ENCODE results near the gene ADAMTS9. TPM values are rescaled to one million over a fixed set of nuclear protein-coding genes. Genes with fewer than 3 reads are reported as not detected.

ADAMTS9 gene
- total and polyA plus RNA-seq, 2 of the 13 experiments (the other 11 are each of a cell fraction or from before 2014, with no cell fraction given) = 0.02 to 0.09 TPM

DNA sequence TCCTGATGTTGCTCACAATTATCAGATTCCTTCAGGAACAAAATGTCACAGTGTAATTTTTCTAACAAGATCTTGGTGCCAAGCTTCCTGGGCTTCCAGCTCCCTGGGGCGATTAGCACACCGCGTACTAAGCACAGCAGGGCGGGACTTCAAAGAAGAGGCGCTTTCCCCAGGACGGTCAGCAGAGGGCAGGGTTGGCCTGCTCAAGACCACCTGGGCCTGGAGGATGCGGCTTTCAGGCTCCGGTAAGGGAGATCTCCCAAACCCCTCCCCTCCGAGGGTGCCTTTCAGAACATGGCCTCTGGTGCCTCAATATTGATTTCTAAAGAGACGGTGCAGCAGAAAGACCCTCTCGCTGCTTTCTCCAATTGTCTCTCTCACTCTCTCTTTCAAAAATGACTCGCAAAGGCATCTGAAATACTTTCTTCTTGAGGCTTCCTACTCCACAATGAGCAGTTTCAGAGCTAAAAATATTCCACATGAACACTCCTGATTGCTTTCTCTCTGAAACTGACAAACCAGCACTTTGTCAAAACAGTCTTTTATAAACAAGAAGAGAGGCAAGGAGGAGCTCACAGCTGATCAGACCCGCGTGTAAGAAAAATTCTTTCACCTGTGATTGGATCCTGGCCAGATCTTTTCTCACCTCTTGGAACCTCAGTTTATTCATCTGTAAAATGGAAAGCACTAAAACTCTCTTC lies 154.0 kb downstream of the ADAMTS9 start (continued):
- TF ChIP-seq, protein P1, sequence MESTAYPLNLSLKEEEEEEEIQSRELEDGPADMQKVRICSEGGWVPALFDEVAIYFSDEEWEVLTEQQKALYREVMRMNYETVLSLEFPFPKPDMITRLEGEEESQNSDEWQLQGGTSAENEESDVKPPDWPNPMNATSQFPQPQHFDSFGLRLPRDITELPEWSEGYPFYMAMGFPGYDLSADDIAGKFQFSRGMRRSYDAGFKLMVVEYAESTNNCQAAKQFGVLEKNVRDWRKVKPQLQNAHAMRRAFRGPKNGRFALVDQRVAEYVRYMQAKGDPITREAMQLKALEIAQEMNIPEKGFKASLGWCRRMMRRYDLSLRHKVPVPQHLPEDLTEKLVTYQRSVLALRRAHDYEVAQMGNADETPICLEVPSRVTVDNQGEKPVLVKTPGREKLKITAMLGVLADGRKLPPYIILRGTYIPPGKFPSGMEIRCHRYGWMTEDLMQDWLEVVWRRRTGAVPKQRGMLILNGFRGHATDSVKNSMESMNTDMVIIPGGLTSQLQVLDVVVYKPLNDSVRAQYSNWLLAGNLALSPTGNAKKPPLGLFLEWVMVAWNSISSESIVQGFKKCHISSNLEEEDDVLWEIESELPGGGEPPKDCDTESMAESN (CRISPR knock-in tag; conservative IDR thresholded peaks at IDR 0.05) = no peak
- TF ChIP-seq NONO (IDR thresholded peaks at IDR 0.05) = no peak
- TF ChIP-seq NONO (CRISPR knock-in tag; conservative IDR thresholded peaks at IDR 0.05) = no peak
- no peak for TF ChIP-seq ZFP62 (CRISPR knock-in tag; IDR thresholded peaks at IDR 0.05)
- TF ChIP-seq KAT7 (CRISPR knock-in tag; IDR thresholded peaks at IDR 0.05; ENCODE audit: borderline replicate concordance) = no peak
- TF ChIP-seq POGZ (CRISPR knock-in tag; IDR thresholded peaks at IDR 0.05) = no peak
- 0 out of 2 replicates have a peak, but pooled peaks have one; percentile 24 for TF ChIP-seq CBX5 (CRISPR knock-in tag; IDR thresholded peaks at IDR 0.05; ENCODE audit: borderline replicate concordance)
- peak; percentile 22; the same call in 1 of the 2 replicates for TF ChIP-seq RFXAP (CRISPR knock-in tag; IDR thresholded peaks at IDR 0.05; ENCODE audit: borderline replicate concordance)
- TF ChIP-seq CHD4 (IDR thresholded peaks at IDR 0.05; ENCODE audit: borderline replicate concordance, low read length) = no peak
- 0 out of 2 replicates have a peak, but pooled peaks have one; percentile 24 for TF ChIP-seq ELF3 (CRISPR knock-in tag; IDR thresholded peaks at IDR 0.05)
- TF ChIP-seq, protein P2, sequence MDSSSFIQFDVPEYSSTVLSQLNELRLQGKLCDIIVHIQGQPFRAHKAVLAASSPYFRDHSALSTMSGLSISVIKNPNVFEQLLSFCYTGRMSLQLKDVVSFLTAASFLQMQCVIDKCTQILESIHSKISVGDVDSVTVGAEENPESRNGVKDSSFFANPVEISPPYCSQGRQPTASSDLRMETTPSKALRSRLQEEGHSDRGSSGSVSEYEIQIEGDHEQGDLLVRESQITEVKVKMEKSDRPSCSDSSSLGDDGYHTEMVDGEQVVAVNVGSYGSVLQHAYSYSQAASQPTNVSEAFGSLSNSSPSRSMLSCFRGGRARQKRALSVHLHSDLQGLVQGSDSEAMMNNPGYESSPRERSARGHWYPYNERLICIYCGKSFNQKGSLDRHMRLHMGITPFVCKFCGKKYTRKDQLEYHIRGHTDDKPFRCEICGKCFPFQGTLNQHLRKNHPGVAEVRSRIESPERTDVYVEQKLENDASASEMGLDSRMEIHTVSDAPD (CRISPR knock-in tag; IDR thresholded peaks at IDR 0.05) = 0 out of 2 replicates have a peak, but pooled peaks have one; percentile 34
- 0 out of 2 replicates have a peak, but pooled peaks have one; percentile 34 for TF ChIP-seq ZNF354B (CRISPR knock-in tag; IDR thresholded peaks at IDR 0.05)
- TF ChIP-seq, protein P3, sequence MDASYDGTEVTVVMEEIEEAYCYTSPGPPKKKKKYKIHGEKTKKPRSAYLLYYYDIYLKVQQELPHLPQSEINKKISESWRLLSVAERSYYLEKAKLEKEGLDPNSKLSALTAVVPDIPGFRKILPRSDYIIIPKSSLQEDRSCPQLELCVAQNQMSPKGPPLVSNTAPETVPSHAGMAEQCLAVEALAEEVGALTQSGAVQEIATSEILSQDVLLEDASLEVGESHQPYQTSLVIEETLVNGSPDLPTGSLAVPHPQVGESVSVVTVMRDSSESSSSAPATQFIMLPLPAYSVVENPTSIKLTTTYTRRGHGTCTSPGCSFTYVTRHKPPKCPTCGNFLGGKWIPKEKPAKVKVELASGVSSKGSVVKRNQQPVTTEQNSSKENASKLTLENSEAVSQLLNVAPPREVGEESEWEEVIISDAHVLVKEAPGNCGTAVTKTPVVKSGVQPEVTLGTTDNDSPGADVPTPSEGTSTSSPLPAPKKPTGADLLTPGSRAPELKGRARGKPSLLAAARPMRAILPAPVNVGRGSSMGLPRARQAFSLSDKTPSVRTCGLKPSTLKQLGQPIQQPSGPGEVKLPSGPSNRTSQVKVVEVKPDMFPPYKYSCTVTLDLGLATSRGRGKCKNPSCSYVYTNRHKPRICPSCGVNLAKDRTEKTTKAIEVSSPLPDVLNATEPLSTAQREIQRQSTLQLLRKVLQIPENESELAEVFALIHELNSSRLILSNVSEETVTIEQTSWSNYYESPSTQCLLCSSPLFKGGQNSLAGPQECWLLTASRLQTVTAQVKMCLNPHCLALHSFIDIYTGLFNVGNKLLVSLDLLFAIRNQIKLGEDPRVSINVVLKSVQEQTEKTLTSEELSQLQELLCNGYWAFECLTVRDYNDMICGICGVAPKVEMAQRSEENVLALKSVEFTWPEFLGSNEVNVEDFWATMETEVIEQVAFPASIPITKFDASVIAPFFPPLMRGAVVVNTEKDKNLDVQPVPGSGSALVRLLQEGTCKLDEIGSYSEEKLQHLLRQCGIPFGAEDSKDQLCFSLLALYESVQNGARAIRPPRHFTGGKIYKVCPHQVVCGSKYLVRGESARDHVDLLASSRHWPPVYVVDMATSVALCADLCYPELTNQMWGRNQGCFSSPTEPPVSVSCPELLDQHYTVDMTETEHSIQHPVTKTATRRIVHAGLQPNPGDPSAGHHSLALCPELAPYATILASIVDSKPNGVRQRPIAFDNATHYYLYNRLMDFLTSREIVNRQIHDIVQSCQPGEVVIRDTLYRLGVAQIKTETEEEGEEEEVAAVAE (CRISPR knock-in tag; IDR thresholded peaks at IDR 0.05; ENCODE audit: borderline replicate concordance) = no peak
- 0 out of 2 replicates have a peak, but pooled peaks have one; percentile 19 for TF ChIP-seq GABPB1 (CRISPR knock-in tag; IDR thresholded peaks at IDR 0.05)
- TF ChIP-seq, protein P4, sequence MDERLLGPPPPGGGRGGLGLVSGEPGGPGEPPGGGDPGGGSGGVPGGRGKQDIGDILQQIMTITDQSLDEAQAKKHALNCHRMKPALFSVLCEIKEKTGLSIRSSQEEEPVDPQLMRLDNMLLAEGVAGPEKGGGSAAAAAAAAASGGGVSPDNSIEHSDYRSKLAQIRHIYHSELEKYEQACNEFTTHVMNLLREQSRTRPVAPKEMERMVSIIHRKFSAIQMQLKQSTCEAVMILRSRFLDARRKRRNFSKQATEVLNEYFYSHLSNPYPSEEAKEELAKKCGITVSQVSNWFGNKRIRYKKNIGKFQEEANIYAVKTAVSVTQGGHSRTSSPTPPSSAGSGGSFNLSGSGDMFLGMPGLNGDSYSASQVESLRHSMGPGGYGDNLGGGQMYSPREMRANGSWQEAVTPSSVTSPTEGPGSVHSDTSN (CRISPR knock-in tag; IDR thresholded peaks at IDR 0.05) = no peak
- TF ChIP-seq ZNF501 (CRISPR knock-in tag; IDR thresholded peaks at IDR 0.05) = peak; percentile 50; the same call in 1 of the 2 replicates
- TF ChIP-seq SOX6 (IDR thresholded peaks at IDR 0.05) = no peak
- peak; percentile 40; the same call in 1 of the 2 replicates for TF ChIP-seq SOX6 (CRISPR knock-in tag; IDR thresholded peaks at IDR 0.05)
- TF ChIP-seq, protein P5, sequence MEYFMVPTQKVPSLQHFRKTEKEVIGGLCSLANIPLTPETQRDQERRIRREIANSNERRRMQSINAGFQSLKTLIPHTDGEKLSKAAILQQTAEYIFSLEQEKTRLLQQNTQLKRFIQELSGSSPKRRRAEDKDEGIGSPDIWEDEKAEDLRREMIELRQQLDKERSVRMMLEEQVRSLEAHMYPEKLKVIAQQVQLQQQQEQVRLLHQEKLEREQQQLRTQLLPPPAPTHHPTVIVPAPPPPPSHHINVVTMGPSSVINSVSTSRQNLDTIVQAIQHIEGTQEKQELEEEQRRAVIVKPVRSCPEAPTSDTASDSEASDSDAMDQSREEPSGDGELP (IDR thresholded peaks at IDR 0.05; ENCODE audit: borderline replicate concordance, low read depth) = no peak
- peak; percentile 50; the same call in 1 of the 2 replicates for TF ChIP-seq SMC3 (IDR thresholded peaks at IDR 0.05; ENCODE audit: low read length)
- 0 out of 2 replicates have a peak, but pooled peaks have one; percentile 36 for TF ChIP-seq HOXA5 (CRISPR knock-in tag; IDR thresholded peaks at IDR 0.05)
